GM18511 (cell line): ENCODE data around the gene SHKBP1.
"Not testable (repeated sequence)": the region's sequence is repeated elsewhere in the genome, so short reads cannot be mapped to it uniquely, and the experiment has no call there.

Experiments used
- ATAC-seq: cut with Tn5 transposase; IDR thresholded peaks from one replicate; pipeline ENCODE4 v1.9.1; 2021; ENCODE audit warnings: mild to moderate bottlenecking, moderate library complexity; ENCODE audit not compliant: unreplicated experiment

Gene SHKBP1

GRCh38 chr19:40613690-40614621 is 37.3 kb downstream of the SHKBP1 start:
- peak; percentile 64 for ATAC-seq

DNA sequence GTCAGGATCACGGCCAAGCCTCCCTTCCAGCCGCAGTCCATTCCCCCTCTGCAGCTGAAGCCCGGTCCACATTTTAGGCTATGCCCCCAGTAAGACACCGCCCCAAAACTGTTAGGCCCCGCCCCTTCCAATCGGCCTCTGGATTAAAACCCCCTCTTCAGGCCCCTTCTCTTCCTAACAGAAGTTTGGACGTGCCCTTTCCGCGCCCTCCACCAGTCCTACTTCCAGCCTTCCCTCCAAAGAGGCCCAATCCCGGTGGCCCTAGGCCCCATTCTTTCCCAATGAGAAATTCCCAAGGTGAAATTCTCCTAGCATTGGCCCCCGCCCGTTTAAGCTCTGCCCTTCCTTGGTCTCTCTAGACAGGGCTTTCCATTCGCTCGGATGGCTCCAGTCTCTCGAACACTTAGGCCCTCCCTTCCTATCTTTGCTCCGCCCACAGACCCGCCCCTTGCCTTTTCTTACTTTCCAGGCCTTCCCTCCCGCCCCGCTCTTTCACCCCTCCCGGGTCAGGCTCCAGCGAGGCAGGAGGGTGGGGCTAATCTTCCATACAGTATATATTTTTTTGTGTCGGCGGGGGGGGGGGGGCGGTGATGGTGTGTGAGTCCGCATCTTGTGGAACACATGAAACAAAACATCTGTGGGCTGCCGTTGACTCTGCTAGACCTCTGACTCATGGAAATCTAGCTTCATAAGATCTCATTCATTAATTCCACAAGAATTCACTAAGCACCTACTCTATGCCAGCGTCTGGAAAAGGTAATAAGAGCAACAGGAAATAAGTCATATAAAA is 38.1 kb downstream of the SHKBP1 start:
- no peak for ATAC-seq

DNA sequence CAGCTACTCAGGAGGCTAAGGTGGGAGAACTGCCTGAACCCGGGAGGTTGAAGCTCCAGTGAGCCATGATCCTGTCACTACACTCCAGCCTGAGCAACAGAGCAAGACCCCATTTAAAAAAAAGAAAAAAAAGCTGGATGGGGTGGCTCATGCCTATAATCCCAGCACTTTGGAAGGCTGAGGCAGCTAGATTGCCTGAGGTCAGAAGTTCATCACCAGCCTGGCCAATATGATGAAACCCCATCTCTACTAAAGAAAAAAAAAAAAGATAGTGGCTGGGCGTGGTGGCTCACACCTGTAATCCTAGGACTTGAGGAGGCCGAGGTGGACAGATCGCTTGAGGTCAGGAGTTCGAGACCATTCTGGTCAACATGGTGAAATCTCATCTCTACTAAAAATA is 39.5 kb downstream of the SHKBP1 start:
- no peak for ATAC-seq

- no peak for ATAC-seq
Measured at GRCh38 chr19:40616941-40617340, 40.3 kb downstream of the SHKBP1 start.

DNA sequence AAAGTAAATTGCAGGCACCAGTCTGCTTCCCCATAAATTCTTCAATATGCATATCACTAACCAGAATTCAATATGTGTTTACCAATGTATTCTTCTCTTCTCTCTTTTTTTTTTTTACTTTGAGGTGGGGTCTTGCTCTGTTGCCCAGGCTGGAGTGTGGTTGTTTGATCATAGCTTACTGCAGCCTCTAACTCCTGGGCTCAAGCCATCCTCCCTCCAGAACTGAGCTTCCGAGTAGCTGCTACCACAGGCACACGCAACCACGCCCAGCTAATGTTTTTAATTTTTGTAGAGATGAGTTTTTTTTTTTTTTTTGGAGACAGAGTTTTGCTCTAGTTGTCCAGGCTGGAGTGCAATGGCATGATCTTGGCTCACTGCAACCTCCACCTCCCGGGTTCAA is 41.3 kb downstream of the SHKBP1 start:
- no peak for ATAC-seq

DNA sequence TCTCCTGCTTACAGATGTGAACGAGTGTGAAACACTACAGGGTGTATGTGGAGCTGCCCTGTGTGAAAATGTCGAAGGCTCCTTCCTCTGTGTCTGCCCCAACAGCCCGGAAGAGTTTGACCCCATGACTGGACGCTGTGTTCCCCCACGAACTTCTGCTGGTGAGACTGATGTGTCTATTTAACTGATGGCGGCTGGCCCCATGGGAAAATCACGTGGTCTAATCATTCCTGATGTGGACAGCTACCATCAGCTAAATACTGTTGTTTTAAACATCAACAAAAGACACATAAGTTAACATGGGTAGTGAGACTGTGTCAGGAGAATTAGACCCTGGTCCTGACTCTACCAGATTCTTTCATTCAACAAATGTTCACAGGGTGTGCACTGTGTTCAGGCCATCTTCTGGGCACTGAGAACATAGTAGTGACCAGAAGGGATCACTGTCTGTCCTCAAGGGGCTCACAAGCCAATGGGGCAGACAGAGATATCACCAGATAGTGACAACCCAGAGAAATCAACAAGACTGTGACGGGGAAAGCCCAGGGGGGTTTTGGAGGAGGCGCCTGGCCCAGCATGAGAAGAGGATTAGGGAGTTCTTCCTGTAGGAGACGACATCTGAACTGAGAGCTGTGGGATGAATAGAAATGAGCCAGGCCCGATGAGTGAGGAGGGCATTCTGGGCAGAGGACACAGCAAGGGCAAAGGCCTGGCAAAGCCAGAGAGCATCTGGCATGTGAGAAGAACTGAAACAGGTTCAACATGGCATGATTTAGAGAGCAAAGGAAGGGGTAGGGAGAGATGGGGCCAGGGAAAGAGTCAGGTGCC is 42.9 kb downstream of the SHKBP1 start:
- ATAC-seq = no peak

- ATAC-seq = no peak
Measured at GRCh38 chr19:40620161-40620485, 43.5 kb downstream of the SHKBP1 start.

- no peak for ATAC-seq
Measured at GRCh38 chr19:40621283-40621682, 44.6 kb downstream of the SHKBP1 start.

DNA sequence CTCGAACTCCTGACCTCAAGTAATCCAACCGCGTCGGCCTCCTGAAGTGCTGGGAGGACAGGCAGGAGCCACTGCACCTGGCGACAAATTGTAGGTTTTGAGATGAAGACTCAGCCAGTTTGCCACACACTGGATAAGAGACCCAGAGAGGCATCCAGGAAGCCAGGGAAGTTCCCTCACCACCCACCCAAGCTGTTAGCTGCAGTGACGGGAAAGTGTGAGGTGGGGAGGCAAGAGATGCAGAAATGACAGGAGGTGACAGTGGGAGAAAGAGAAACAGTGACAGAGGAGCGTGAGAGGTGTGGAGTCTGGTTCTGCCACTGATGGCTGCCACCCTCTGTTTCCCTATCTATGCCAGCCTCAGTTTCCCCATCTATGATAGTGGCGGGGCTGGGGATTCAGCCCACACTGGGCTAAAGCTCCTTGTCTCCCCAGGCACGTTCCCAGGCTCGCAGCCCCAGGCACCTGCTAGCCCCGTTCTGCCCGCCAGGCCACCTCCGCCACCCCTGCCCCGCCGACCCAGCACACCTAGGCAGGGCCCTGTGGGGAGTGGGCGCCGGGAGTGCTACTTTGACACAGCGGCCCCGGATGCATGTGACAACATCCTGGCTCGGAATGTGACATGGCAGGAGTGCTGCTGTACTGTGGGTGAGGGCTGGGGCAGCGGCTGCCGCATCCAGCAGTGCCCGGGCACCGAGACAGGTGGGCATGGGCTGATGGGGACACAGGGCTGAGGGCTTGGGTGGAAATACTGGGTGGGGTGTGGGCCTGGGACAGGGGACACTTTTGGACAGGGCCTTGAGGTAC is 45.5 kb downstream of the SHKBP1 start:
- ATAC-seq = no peak

DNA sequence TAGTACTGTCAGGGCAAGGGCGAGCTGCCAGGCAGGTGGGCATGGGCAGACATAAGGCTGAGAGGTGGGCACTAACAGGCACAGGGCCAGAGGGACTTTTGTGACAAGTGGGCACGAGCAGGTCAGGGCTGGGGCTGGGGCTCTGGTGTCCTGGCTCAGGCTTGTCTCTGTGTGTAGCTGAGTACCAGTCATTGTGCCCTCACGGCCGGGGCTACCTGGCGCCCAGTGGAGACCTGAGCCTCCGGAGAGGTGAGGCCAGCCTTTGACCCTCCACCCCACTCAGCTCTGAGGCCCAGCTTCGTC is 46.1 kb downstream of the SHKBP1 start:
- no peak for ATAC-seq

DNA sequence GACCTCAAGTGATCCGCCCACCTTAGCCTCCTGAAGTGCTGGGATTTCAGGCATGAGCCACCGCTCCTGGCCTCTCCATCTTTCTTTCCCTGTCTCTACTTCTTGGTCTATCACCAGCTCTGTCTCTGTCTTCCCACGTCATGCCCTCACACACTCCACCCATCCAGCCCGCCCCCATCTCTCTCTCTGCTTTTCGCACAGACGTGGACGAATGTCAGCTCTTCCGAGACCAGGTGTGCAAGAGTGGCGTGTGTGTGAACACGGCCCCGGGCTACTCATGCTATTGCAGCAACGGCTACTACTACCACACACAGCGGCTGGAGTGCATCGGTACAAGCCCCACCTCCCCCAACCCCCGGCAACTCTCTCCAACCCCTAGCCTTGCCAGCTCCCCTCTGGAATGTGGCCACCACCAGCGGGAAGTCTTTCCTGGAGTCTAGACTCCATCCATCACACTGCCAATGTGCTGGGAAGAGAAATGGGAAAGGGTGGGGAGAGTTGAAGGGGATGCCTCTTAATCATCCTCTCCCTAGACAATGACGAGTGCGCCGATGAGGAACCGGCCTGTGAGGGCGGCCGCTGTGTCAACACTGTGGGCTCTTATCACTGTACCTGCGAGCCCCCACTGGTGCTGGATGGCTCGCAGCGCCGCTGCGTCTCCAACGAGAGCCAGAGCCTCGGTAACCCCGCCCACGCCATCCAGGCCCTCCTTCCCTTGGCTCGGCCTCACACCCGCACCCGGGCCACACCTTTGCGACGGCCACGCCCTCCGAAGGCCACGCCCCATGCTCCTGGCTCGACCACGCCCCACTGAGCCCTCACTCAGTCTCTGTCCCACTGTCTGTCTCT is 47.0 kb downstream of the SHKBP1 start:
- ATAC-seq = no peak

- ATAC-seq = not testable (repeated sequence)
Measured at GRCh38 chr19:40624369-40625153, 47.9 kb downstream of the SHKBP1 start.

DNA sequence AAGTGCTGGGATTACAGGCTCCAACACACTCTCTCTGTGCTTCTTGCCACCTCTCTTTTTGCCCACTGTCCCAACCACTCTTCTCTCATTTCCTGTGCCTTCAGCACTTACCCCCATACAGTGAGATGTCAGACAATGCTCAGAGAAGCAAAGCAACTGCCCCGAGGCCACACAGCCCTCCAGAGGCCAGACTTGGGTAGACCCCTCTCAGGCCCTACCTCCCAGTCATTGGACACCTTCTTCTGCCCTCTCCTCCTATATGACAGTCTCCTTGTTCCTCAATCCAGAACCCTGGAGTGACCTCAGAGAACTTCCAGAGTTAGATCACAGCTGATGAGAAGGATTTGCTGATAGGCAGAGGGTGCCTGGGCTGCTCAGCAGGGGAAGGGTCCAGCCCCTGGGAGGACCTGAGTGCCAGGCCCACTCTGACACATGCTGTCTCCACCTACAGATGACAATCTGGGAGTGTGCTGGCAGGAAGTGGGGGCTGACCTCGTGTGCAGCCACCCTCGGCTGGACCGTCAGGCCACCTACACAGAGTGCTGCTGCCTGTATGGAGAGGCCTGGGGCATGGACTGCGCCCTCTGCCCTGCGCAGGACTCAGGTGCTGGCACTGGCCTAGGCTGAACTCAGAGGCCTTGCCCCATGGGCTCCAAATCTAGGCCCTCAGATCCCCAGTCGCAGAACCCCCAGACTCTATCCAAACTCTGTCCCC is 48.9 kb downstream of the SHKBP1 start:
- no peak for ATAC-seq

- ATAC-seq = no peak
Measured at GRCh38 chr19:40626918-40627317, 50.2 kb downstream of the SHKBP1 start.

DNA sequence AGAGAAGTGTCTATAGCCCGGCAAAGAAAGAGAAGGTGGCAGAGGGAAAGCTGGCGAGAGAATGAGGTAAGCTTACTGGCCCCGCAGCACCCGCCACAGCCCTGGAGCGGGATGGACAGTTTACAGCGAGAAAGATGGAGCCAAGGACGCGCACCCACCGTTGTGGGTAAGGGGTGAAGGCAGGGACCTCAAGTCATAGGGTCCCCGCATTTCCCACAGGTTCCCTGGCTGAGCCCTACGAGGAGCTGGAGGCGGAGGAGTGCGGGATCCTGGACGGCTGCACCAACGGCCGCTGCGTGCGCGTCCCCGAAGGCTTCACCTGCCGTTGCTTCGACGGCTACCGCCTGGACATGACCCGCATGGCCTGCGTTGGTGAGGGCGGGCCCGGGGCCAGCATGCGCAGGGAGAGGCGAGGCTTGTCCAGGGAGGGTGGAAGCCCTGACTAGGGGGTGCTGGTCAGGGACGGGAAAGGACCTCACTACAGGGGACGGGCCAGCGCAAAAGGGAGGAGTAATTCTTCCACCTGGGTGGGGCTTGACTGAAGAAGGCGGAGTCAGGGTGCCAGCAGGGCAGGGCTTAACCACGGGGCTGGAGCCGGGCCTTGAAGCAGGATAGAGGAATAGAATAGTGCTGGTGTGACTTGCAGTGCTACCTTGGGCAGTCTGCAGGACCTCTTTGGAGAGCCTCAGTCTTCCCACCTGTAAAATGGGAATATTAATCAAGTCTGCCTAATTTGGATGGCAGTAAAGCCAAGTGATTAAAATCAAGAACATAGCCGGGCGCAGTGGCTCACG is 51.0 kb downstream of the SHKBP1 start:
- ATAC-seq = no peak

DNA sequence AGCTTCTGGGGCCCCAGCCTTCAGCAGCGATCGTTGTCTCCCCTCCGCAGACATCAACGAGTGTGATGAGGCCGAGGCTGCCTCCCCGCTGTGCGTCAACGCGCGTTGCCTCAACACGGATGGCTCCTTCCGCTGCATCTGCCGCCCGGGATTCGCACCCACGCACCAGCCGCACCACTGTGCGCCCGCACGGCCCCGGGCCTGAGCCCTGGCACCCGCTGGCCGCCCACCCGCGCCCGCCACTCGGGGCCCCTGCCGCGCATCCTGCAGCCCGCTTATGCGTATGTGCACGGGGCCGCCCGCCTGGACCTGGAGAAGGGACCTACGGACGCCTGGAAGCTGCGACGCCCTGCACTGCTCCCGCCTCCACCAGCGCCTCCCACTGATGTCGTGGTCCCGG is 52.7 kb downstream of the SHKBP1 start:
- no peak for ATAC-seq

DNA sequence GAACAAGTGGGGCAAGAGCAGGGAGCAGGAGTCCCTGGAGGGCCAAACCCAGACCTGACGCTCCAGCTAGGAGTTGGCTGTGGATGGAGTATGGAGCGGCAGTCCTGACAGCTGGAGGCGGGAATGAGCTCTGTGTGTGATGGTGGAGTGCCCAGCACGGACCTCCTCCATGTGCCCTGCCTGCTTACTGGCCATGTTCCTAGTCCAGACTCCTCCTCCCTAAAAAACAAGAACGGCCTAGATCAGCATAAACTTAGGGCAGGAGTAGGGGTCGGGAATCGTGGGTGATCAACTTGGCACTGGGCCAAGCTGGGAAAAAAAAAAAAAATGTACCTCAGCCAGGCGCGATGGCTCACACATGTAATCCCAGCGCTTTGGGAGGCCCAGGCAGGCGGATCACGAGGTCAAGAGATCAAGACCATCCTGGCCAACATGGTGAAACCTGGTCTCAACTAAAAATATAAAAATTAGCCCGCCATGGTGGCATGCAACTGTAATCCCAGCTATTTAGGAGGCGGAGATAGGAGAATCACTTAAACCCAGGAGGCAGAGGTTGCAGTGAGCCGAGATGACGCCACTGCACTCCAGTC is 54.0 kb downstream of the SHKBP1 start:
- no peak for ATAC-seq
